Glutamatergic neuron (in vitro differentiated cells): Measurements from ENCODE around the gene BORCS5. TPM values are rescaled to one million over a fixed set of nuclear protein-coding genes. Genes with fewer than 3 reads are reported as not detected.

Experiments
- DNase-seq: peaks from one replicate; pipeline ENCODE4 v3.0.0; 2022
- H3K27ac Mint-ChIP-seq: one replicate; pipeline ENCODE4 v1.8.0; 2020; ENCODE audit warnings: mild to moderate bottlenecking, mixed read lengths, inconsistent platforms; ENCODE audit not compliant: unreplicated experiment
- H3K27me3 Mint-ChIP-seq: one replicate; pipeline ENCODE4 v1.8.0; 2020; ENCODE audit warnings: mild to moderate bottlenecking, moderate library complexity, mixed read lengths, inconsistent platforms; ENCODE audit not compliant: unreplicated experiment
- H3K36me3 Mint-ChIP-seq: one replicate; pipeline ENCODE4 v1.8.0; 2020; ENCODE audit warnings: mild to moderate bottlenecking, mixed read lengths, inconsistent platforms; ENCODE audit not compliant: unreplicated experiment
- H3K4me1 Mint-ChIP-seq: one replicate; pipeline ENCODE4 v1.8.0; 2020; ENCODE audit warnings: mild to moderate bottlenecking, low read depth, mixed read lengths, inconsistent platforms; ENCODE audit not compliant: unreplicated experiment
- H3K4me3 Mint-ChIP-seq: one replicate; pipeline ENCODE4 v1.8.0; 2020; ENCODE audit warnings: mild to moderate bottlenecking, mixed read lengths, inconsistent platforms; ENCODE audit not compliant: unreplicated experiment
- H3K9me3 Mint-ChIP-seq: one replicate; pipeline ENCODE4 v1.8.0; 2020; ENCODE audit warnings: mild to moderate bottlenecking, moderate library complexity, mixed read lengths, inconsistent platforms; ENCODE audit not compliant: unreplicated experiment
- CTCF ChIP-seq: fragments of 200-600 bp; sonication (generic); IDR thresholded peaks from one replicate; pipeline ENCODE4 v1.5.0; 2021; ENCODE audit not compliant: partially characterized antibody, unreplicated experiment
- total RNA-seq: library from RNA; stranded (reverse); fragmentation: NEBNext Ultra II Directional; extraction: Animal tissue kit (Norgen Biotek cat#: 25700); gene quantifications from one replicate; pipeline ENCODE4 v1.2.1, GENCODE V29; 2021; ENCODE audit not compliant: unreplicated experiment

The BORCS5 gene
- total RNA-seq, 1 donor from 2014 or later: 30.2 TPM

- Mint-ChIP-seq H3K4me1 (peaks cover 11% of the 10 kb centered on the region), H3K27me3 (no peaks in the 10 kb centered on the region), H3K36me3 (no peaks in the 10 kb centered on the region), H3K9me3 (no peaks in the 10 kb centered on the region), H3K27ac (no peak overlapping the region), H3K4me3 (no peak overlapping the region)
- no peak for TF ChIP-seq CTCF
- DNase-seq: no peak
Measured at GRCh38 chr12:12518464-12518845, 161.6 kb downstream of the BORCS5 start.

GRCh38 chr12:12518919-12519318 is 162.0 kb downstream of the BORCS5 start:
- Mint-ChIP-seq H3K4me1 (peaks cover 11% of the 10 kb centered on the region), H3K27me3 (no peaks in the 10 kb centered on the region), H3K9me3 (no peaks in the 10 kb centered on the region), H3K36me3 (no peaks in the 10 kb centered on the region), H3K27ac (no peak overlapping the region), H3K4me3 (no peak overlapping the region)
- no peak for DNase-seq
- no peak for TF ChIP-seq CTCF

Other genes with a start within 250 kb of the BORCS5 start
- gene LRP6, start 90.0 kb upstream of the BORCS5 start, total RNA-seq: 48.3 TPM
- 2.0 TPM for gene MANSC1, start 6.8 kb upstream of the BORCS5 start, total RNA-seq
- 39.0 TPM for gene DUSP16, start 205.8 kb downstream of the BORCS5 start, total RNA-seq